Mesendoderm (in vitro differentiated cells): Measurements from ENCODE around the gene OCEL1.

Source experiments
- DNase-seq: peaks from one replicate; pipeline ENCODE4 v3.0.0; 2013
- H2AK5ac ChIP-seq: 2 replicates; pipeline ENCODE4 v1.6.1; 2013; ENCODE audit warnings: low read length, inconsistent platforms
- H2BK120ac ChIP-seq: 2 replicates; pipeline ENCODE4 v1.6.1; 2013; ENCODE audit warnings: low read depth, mild to moderate bottlenecking, low read length, moderate library complexity, mixed read lengths
- H2BK15ac ChIP-seq: replicated peaks from 2 replicates; pipeline ENCODE4 v1.6.1; 2013; ENCODE audit warnings: low read depth, mild to moderate bottlenecking, moderate library complexity
- H2BK5ac ChIP-seq: 2 replicates; pipeline ENCODE4 v1.6.1; 2013; ENCODE audit warnings: low read length, inconsistent platforms
- H3K18ac ChIP-seq: 2 replicates; pipeline ENCODE4 v1.6.1; 2013; ENCODE audit warnings: mild to moderate bottlenecking, low read length, mixed read lengths
- H3K23ac ChIP-seq: one replicate; pipeline ENCODE4 v1.6.1; 2013; ENCODE audit warnings: low read length
- H3K27ac ChIP-seq: 2 replicates; pipeline ENCODE4 v1.5.1; 2013; ENCODE audit warnings: low read depth, mild to moderate bottlenecking, inconsistent platforms, low read length, moderate library complexity
- H3K27me3 ChIP-seq: 2 replicates; pipeline ENCODE4 v1.6.1; 2013; ENCODE audit warnings: low read length, control low read depth, mild to moderate bottlenecking, inconsistent platforms; ENCODE audit not compliant: insufficient read depth, poor library complexity
- H3K36me3 ChIP-seq: 2 replicates; pipeline ENCODE4 v1.6.1; 2013; ENCODE audit warnings: low read length, inconsistent platforms; ENCODE audit not compliant: control insufficient read depth, insufficient read depth
- H3K4ac ChIP-seq: one replicate; pipeline ENCODE4 v1.6.1; 2013; ENCODE audit warnings: low read depth, mild to moderate bottlenecking, low read length, moderate library complexity
- H3K4me1 ChIP-seq: 2 replicates; pipeline ENCODE4 v1.6.1; 2013; ENCODE audit warnings: low read depth, low read length, inconsistent platforms; ENCODE audit not compliant: control insufficient read depth
- H3K4me2 ChIP-seq: 2 replicates; pipeline ENCODE4 v1.6.1; 2013; ENCODE audit warnings: low read length
- H3K4me3 ChIP-seq: 2 replicates; pipeline ENCODE4 v1.5.1; 2013; ENCODE audit warnings: mild to moderate bottlenecking, low read length
- H3K56ac ChIP-seq: one replicate; pipeline ENCODE4 v1.6.1; 2013; ENCODE audit warnings: low read length
- H3K79me1 ChIP-seq: 2 replicates; pipeline ENCODE4 v1.6.1; 2013; ENCODE audit warnings: low read length, inconsistent platforms
- H3K79me2 ChIP-seq: 2 replicates; pipeline ENCODE4 v1.6.1; 2013; ENCODE audit warnings: mild to moderate bottlenecking, low read length; ENCODE audit not compliant: control insufficient read depth, insufficient read depth
- H3K9ac ChIP-seq: 2 replicates; pipeline ENCODE4 v1.6.1; 2013; ENCODE audit warnings: low read length, inconsistent platforms
- H4K5ac ChIP-seq: one replicate; pipeline ENCODE4 v1.6.1; 2013; ENCODE audit warnings: low read length
- H4K8ac ChIP-seq: one replicate; pipeline ENCODE4 v1.6.1; 2013; ENCODE audit warnings: low read depth, mild to moderate bottlenecking, control low read depth, low read length, moderate library complexity
- WGBS: extraction: QIAGEN DNeasy Blood & Tissue Kit; methylation state at CpG from one replicate; pipeline ENCODE4 v1.1.7; 2013; ENCODE audit warnings: low lambda C conversion rate, missing lambda C conversion rate; ENCODE audit not compliant: insufficient coverage; ENCODE audit errors: extremely low coverage; 5-methylcytosine and 5-hydroxymethylcytosine counted together

The OCEL1 gene

GRCh38 chr19:17196610-17197009 is 29.4 kb upstream of the OCEL1 start:
- H3K4me3 ChIP-seq: no peak overlapping the region
- peaks cover 8% of the 10 kb centered on the region for H3K36me3 ChIP-seq
- no peaks in the 10 kb centered on the region for H3K79me2 ChIP-seq
- H2AK5ac ChIP-seq: no peak overlapping the region
- H3K4me1 ChIP-seq: no peaks in the 10 kb centered on the region
- H3K23ac ChIP-seq: no peak overlapping the region
- H3K9ac ChIP-seq: no peak overlapping the region
- H3K4me2 ChIP-seq: no peak overlapping the region
- DNase-seq: no peak
- no peak overlapping the region for H3K56ac ChIP-seq
- no peak overlapping the region for H2BK120ac ChIP-seq
- H2BK5ac ChIP-seq: no peak overlapping the region
- WGBS: 100% methylated on average over 2 of the region's 7 CpGs
- no peak overlapping the region for H3K18ac ChIP-seq
- no peaks in the 10 kb centered on the region for H3K27me3 ChIP-seq
- no peak overlapping the region for H3K27ac ChIP-seq
- H3K4ac ChIP-seq: no peak overlapping the region
- H3K79me1 ChIP-seq: no peaks in the 10 kb centered on the region
- no peak overlapping the region for H4K8ac ChIP-seq
- no peak overlapping the region for H2BK15ac ChIP-seq
- H4K5ac ChIP-seq: no peak overlapping the region

GRCh38 chr19:17197666-17198065 is 28.4 kb upstream of the OCEL1 start:
- WGBS: no CpG with 5 or more reads among the region's 16 CpGs
- H2BK120ac ChIP-seq: no peak overlapping the region
- no peaks in the 10 kb centered on the region for H3K4me1 ChIP-seq
- H3K23ac ChIP-seq: no peak overlapping the region
- no peak overlapping the region for H3K27ac ChIP-seq
- H3K9ac ChIP-seq: no peak overlapping the region
- H3K36me3 ChIP-seq: peaks cover 15% of the 10 kb centered on the region
- no peaks in the 10 kb centered on the region for H3K79me1 ChIP-seq
- no peak overlapping the region for H2AK5ac ChIP-seq
- no peak overlapping the region for H3K4ac ChIP-seq
- H4K5ac ChIP-seq: no peak overlapping the region
- no peak for DNase-seq
- H2BK15ac ChIP-seq: no peak overlapping the region
- H2BK5ac ChIP-seq: no peak overlapping the region
- H4K8ac ChIP-seq: no peak overlapping the region
- no peaks in the 10 kb centered on the region for H3K79me2 ChIP-seq
- no peaks in the 10 kb centered on the region for H3K27me3 ChIP-seq
- no peak overlapping the region for H3K4me3 ChIP-seq
- no peak overlapping the region for H3K56ac ChIP-seq
- no peak overlapping the region for H3K4me2 ChIP-seq
- no peak overlapping the region for H3K18ac ChIP-seq

- Histone ChIP-seq H3K23ac (no peak overlapping the region), H3K4me3 (no peak overlapping the region), H3K56ac (no peak overlapping the region), H3K27me3 (no peaks in the 10 kb centered on the region), H3K18ac (no peak overlapping the region), H3K27ac (no peak overlapping the region), H3K36me3 (peaks cover 12% of the 10 kb centered on the region), H2BK120ac (no peak overlapping the region), H4K5ac (no peak overlapping the region), H3K79me2 (no peaks in the 10 kb centered on the region), H3K4me2 (no peak overlapping the region), H3K4me1 (no peaks in the 10 kb centered on the region), H3K79me1 (no peaks in the 10 kb centered on the region), H3K9ac (no peak overlapping the region), H2BK5ac (no peak overlapping the region), H2BK15ac (no peak overlapping the region), H3K4ac (no peak overlapping the region), H4K8ac (no peak overlapping the region), H2AK5ac (no peak overlapping the region)
- DNase-seq: no peak
- WGBS: no CpG with 5 or more reads among the region's 16 CpGs
Observed at GRCh38 chr19:17200408-17201079, 25.5 kb upstream of the OCEL1 start.

- H2AK5ac ChIP-seq: no peak overlapping the region
- no peaks in the 10 kb centered on the region for H3K79me2 ChIP-seq
- no peak overlapping the region for H2BK5ac ChIP-seq
- DNase-seq: no peak
- H3K56ac ChIP-seq: no peak overlapping the region
- peaks cover 12% of the 10 kb centered on the region for H3K36me3 ChIP-seq
- H3K4ac ChIP-seq: no peak overlapping the region
- no peak overlapping the region for H3K23ac ChIP-seq
- H2BK120ac ChIP-seq: no peak overlapping the region
- no peaks in the 10 kb centered on the region for H3K4me1 ChIP-seq
- H3K27ac ChIP-seq: no peak overlapping the region
- no peak overlapping the region for H3K9ac ChIP-seq
- no CpG with 5 or more reads among the region's 9 CpGs for WGBS
- H3K18ac ChIP-seq: no peak overlapping the region
- H3K4me3 ChIP-seq: no peak overlapping the region
- H2BK15ac ChIP-seq: no peak overlapping the region
- no peak overlapping the region for H4K5ac ChIP-seq
- H3K27me3 ChIP-seq: no peaks in the 10 kb centered on the region
- no peak overlapping the region for H3K4me2 ChIP-seq
- no peak overlapping the region for H4K8ac ChIP-seq
- no peaks in the 10 kb centered on the region for H3K79me1 ChIP-seq
Observed at GRCh38 chr19:17202249-17202648, 23.8 kb upstream of the OCEL1 start.

GRCh38 chr19:17202713-17203112 is 23.3 kb upstream of the OCEL1 start:
- no peak overlapping the region for H4K5ac ChIP-seq
- no peak overlapping the region for H2BK5ac ChIP-seq
- no peak overlapping the region for H2BK15ac ChIP-seq
- no peak overlapping the region for H3K9ac ChIP-seq
- H2AK5ac ChIP-seq: no peak overlapping the region
- WGBS: no CpG with 5 or more reads among the region's 17 CpGs
- H4K8ac ChIP-seq: no peak overlapping the region
- no peak overlapping the region for H3K56ac ChIP-seq
- no peak overlapping the region for H3K4me2 ChIP-seq
- no peak overlapping the region for H3K18ac ChIP-seq
- H3K36me3 ChIP-seq: peaks cover 12% of the 10 kb centered on the region
- H2BK120ac ChIP-seq: no peak overlapping the region
- H3K4me1 ChIP-seq: no peaks in the 10 kb centered on the region
- H3K23ac ChIP-seq: no peak overlapping the region
- DNase-seq: no peak
- no peaks in the 10 kb centered on the region for H3K27me3 ChIP-seq
- H3K4me3 ChIP-seq: no peak overlapping the region
- H3K4ac ChIP-seq: no peak overlapping the region
- H3K79me2 ChIP-seq: no peaks in the 10 kb centered on the region
- H3K79me1 ChIP-seq: no peaks in the 10 kb centered on the region
- H3K27ac ChIP-seq: no peak overlapping the region
